HuH-7.5 (cell line): Measurements from ENCODE around the gene FAM168A.
"Not testable (repeated sequence)": the region's sequence is repeated elsewhere in the genome, so short reads cannot be mapped to it uniquely, and the experiment has no call there.

Experiments
- DNase-seq: peaks from one replicate; pipeline ENCODE4 v3.0.0; 2011; ENCODE audit warnings: low spot score

The FAM168A gene

GRCh38 chr11:73519266-73519665, 78.6 kb downstream of the FAM168A start:
- no peak for DNase-seq

- DNase-seq, result no peak
These were observed 79.7 kb downstream of the FAM168A start for GRCh38 chr11:73518195-73518594.

GRCh38 chr11:73516080-73516479, 81.8 kb downstream of the FAM168A start:
- DNase-seq, result no peak

GRCh38 chr11:73513707-73514106, 84.2 kb downstream of the FAM168A start:
- no peak for DNase-seq

- no peak for DNase-seq
These were observed 87.0 kb downstream of the FAM168A start for GRCh38 chr11:73510877-73511276.

GRCh38 chr11:73510106-73510505, 87.8 kb downstream of the FAM168A start:
- no peak for DNase-seq

GRCh38 chr11:73509188-73509587, 88.7 kb downstream of the FAM168A start:
- no peak for DNase-seq

- DNase-seq, result no peak
These were observed 89.4 kb downstream of the FAM168A start for GRCh38 chr11:73508243-73509176.

- DNase-seq, result no peak
These were observed 90.8 kb downstream of the FAM168A start for GRCh38 chr11:73507086-73507485.

- DNase-seq, result no peak
These were observed 91.9 kb downstream of the FAM168A start for GRCh38 chr11:73506038-73506437.

GRCh38 chr11:73498343-73498742, 99.6 kb downstream of the FAM168A start:
- DNase-seq, result no peak

GRCh38 chr11:73496134-73496533, 101.8 kb downstream of the FAM168A start:
- no peak for DNase-seq

GRCh38 chr11:73495731-73496130, 102.2 kb downstream of the FAM168A start:
- DNase-seq, result no peak

GRCh38 chr11:73493956-73494598, 103.8 kb downstream of the FAM168A start:
- DNase-seq, result no peak

GRCh38 chr11:73481626-73482025, 116.3 kb downstream of the FAM168A start:
- no peak for DNase-seq

GRCh38 chr11:73480677-73481076, 117.2 kb downstream of the FAM168A start:
- DNase-seq, result no peak

- DNase-seq, result peak; percentile 19
These were observed 119.1 kb downstream of the FAM168A start for GRCh38 chr11:73478737-73479347.

- DNase-seq, result no peak
These were observed 120.4 kb downstream of the FAM168A start for GRCh38 chr11:73477518-73477917.

GRCh38 chr11:73475549-73476095, 122.3 kb downstream of the FAM168A start:
- DNase-seq, result no peak

GRCh38 chr11:73473252-73473651, 124.7 kb downstream of the FAM168A start:
- no peak for DNase-seq

- DNase-seq, result not testable (repeated sequence)
These were observed 127.8 kb downstream of the FAM168A start for GRCh38 chr11:73470036-73470612.

- DNase-seq, result no peak
These were observed 128.5 kb downstream of the FAM168A start for GRCh38 chr11:73469401-73469800.
